Spleen (tissue), 11 donors: Measurements from ENCODE around the gene SH3RF3. TPM values are rescaled to one million over a fixed set of nuclear protein-coding genes. Genes with fewer than 3 reads are reported as not detected.
A peak's percentile ranks its signal among the peaks of the same experiment; 100 is the strongest.

Experiments
- DNase-seq: peaks from one replicate; pipeline ENCODE4 v3.0.0-alpha.2; 2020
- H3K27ac ChIP-seq, 8 donors: fragments of 200-600 bp; sonication (generic) in 7 of 8; 1 replicate in 4 of 8; 2 replicates in 4 of 8; pipeline versions ENCODE4 v1.5.0 to v1.8.0; 2016 to 2021; ENCODE audit warnings: inconsistent platforms in 4 of 8, mild to moderate bottlenecking in 4 of 8, moderate library complexity in 1 of 8
- H3K27me3 ChIP-seq, 7 donors: fragments of 200-600 bp; sonication (generic) in 6 of 7; replicated peaks in 1 of 7; 1 replicate in 4 of 7; 2 replicates in 3 of 7; pipeline versions ENCODE4 v1.5.0 to v1.8.0; 2016 to 2021; ENCODE audit warnings: inconsistent platforms in 3 of 7, mild to moderate bottlenecking in 1 of 7
- H3K36me3 ChIP-seq, 6 donors: fragments of 200-600 bp; sonication (generic) in 5 of 6; 1 replicate in 4 of 6; 2 replicates in 2 of 6; pipeline versions ENCODE4 v1.5.0 to v1.8.0; 2016 to 2021; ENCODE audit warnings: inconsistent platforms in 2 of 6
- H3K4me1 ChIP-seq, 6 donors: fragments of 200-600 bp; sonication (generic) in 5 of 6; 1 replicate in 3 of 6; 2 replicates in 3 of 6; pipeline versions ENCODE4 v1.5.0 to v1.8.0; 2016 to 2021; ENCODE audit warnings: inconsistent platforms in 3 of 6
- H3K4me3 ChIP-seq, 8 donors: fragments of 200-600 bp; sonication (generic) in 7 of 8; 1 replicate in 4 of 8; 2 replicates in 4 of 8; pipeline versions ENCODE4 v1.5.0 to v1.8.0; 2016 to 2021; ENCODE audit warnings: inconsistent platforms in 4 of 8, mild to moderate bottlenecking in 4 of 8, moderate library complexity in 2 of 8
- H3K9me3 ChIP-seq, 8 donors: fragments of 200-600 bp; sonication (generic) in 7 of 8; 1 replicate in 4 of 8; 2 replicates in 4 of 8; pipeline versions ENCODE4 v1.5.0 to v1.8.0; 2016 to 2021; ENCODE audit warnings: inconsistent platforms in 4 of 8
- POLR2A ChIP-seq, 3 donors: fragments of 450-650 bp; IDR thresholded peaks; one replicate each; pipeline ENCODE4 v1.5.1; 2017; ENCODE audit warnings: antibody characterized with exemption in 3 of 3, mild to moderate bottlenecking in 1 of 3
- POLR2AphosphoS5 ChIP-seq, 3 donors: sonication (generic); formaldehyde crosslinking; IDR thresholded peaks; one replicate each; pipeline ENCODE4 v1.5.1; 2017; ENCODE audit warnings: antibody characterized with exemption in 3 of 3
- WGBS, 5 donors: extraction: QIAGEN DNeasy Blood & Tissue Kit in 3 of 5; methylation state at CpG; one replicate each; pipeline versions ENCODE4 v1.1.5 to v1.1.7; 2013 to 2018; 5-methylcytosine and 5-hydroxymethylcytosine counted together
- intact Hi-C: fragments of 100-400 bp; cut with DNase I; formaldehyde crosslinking; loops from one replicate; pipeline ENCODE4 v1.15.0; 2023; ENCODE audit warnings: low total_unique reads
- polyA plus RNA-seq, 3 donors: library from polyadenylated mRNA; stranded (reverse); fragments of 200-250 nt; gene quantifications; one replicate each; pipeline ENCODE4 v1.2.1, GENCODE V29; 2013
- total RNA-seq, 7 donors: library from RNA; depleted of rRNA in 3 of 7; stranded (reverse); fragments of >200 nt in 3 of 7; fragmentation: NEBNext Ultra II Directional in 4 of 7; extraction: Animal tissue kit (Norgen Biotek cat#: 25700) in 4 of 7; gene quantifications; one replicate each; pipeline versions ENCODE4 v1.1.0 to v1.2.1, GENCODE V29; 2016 to 2021
- TF ChIP-seq, protein P1 (sequence below), 11 experiments: fragments of 200-600 bp in 7 of 11; fragments of 450-650 bp in 4 of 11; sonication (generic) in 4 of 11; IDR thresholded peaks in 8 of 11; conservative IDR thresholded peaks in 3 of 11; 1 replicate in 7 of 11; 2 replicates in 4 of 11; pipeline versions ENCODE4 v1.4.0 to v1.8.0; 2016 to 2021; ENCODE audit warnings: antibody characterized with exemption in 11 of 11, inconsistent platforms in 4 of 11, mild to moderate bottlenecking in 1 of 11
- donor health status: healthy with polysubstance abuse.
- donor health status: DM: no; HTN: no; CAD: no; lungs with moderate emphysema.
- donor health status: DM: no; HTN: no; CAD: no.
- donor health status: Bipolar disorder and iron deficiency.
- donor health status: healthy.
- donor health status: DM: no; HTN: no; CAD: no.
- donor health status: DM: yes; HTN: yes; CAD: no.

The SH3RF3 gene
- total and polyA plus RNA-seq, 10 donors = 1.3 to 7.6 (median 4.7) TPM

DNA sequence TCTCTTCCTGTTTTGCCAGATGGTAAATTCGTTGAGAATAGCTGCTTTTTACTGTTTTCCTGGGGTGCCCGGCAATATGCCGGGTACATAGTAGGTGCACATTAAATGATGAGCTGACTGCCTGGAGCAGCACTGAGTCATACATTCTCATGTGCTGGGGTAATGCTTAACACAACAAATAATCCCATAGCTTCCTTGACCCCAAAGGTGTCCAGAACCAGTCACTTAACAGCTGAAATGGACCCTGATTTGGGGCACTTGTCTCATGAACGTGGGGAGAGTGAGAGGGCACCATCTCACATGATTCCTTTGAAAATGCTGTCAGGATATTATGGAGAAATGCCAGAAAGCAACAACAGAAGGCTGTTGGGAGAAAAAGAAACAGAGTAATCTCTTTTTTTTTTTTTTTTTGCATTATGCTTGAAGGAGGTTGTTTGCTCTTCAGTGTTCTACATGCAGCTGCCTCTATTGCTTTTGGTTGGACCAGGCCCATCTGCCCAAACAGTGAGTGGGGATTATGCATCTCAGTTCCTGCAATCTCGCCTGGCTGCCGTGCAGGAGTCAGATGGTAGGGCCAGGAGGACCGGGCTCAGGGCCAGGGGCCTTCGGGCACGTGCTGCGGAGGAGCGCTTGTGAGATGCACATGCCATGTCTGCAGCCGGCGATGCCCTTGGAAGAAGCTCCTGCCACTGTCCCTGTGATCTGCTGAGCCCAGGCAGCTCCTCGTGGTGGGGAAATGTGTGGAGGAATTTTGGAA, 162.1 kb downstream of the SH3RF3 start:
- peak; percentile 66 for DNase-seq
- H3K36me3 ChIP-seq = no peaks in the 10 kb centered on the region
- TF ChIP-seq, protein P1, sequence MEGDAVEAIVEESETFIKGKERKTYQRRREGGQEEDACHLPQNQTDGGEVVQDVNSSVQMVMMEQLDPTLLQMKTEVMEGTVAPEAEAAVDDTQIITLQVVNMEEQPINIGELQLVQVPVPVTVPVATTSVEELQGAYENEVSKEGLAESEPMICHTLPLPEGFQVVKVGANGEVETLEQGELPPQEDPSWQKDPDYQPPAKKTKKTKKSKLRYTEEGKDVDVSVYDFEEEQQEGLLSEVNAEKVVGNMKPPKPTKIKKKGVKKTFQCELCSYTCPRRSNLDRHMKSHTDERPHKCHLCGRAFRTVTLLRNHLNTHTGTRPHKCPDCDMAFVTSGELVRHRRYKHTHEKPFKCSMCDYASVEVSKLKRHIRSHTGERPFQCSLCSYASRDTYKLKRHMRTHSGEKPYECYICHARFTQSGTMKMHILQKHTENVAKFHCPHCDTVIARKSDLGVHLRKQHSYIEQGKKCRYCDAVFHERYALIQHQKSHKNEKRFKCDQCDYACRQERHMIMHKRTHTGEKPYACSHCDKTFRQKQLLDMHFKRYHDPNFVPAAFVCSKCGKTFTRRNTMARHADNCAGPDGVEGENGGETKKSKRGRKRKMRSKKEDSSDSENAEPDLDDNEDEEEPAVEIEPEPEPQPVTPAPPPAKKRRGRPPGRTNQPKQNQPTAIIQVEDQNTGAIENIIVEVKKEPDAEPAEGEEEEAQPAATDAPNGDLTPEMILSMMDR (IDR thresholded peaks at IDR 0.05 in 8 of 11, conservative IDR thresholded peaks at IDR 0.05 in 3 of 11) = no peak
- no peaks in the 10 kb centered on the region for H3K27me3 ChIP-seq
- 85 to 94% (median 86%) methylated on average over 14 of the region's 14 CpGs for WGBS, 5 donors
- intact Hi-C loops = no loop called here
- H3K27ac ChIP-seq = no peak overlapping the region
- H3K4me1 ChIP-seq = peaks cover 0 to 12% (median 0%) of the 10 kb centered on the region in 6 donors
- no peak overlapping the region for H3K4me3 ChIP-seq
- H3K9me3 ChIP-seq = peaks cover 0 to 8% (median 0%) of the 10 kb centered on the region in 8 donors

DNA sequence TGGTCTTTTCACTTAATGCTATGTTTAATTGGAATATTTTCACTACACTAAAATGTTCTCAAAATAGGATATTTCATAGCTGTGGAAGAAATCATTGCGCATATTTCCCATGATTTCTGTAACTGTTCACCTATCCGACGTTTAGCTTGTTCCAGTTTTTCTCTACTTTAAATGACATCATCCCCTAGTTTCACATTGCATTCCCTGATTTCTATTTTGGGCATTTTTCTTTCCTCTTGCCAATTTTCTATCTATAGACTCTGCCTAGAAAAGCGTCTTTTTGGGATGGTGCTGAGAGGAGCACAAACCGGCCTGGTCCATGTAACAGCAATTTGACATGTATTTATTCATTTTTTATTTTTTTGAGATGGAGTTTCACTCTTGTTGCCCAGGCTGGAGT, 163.4 kb downstream of the SH3RF3 start:
- intact Hi-C loops = no loop called here

GRCh38 chr2:109293663-109294062, 164.7 kb downstream of the SH3RF3 start:
- Histone ChIP-seq H3K27me3 (no peaks in the 10 kb centered on the region), H3K9me3 (peaks cover 0 to 8% (median 0%) of the 10 kb centered on the region in 8 donors), H3K27ac (no peak overlapping the region), H3K4me1 (peaks cover 0 to 10% (median 0%) of the 10 kb centered on the region in 6 donors), H3K36me3 (no peaks in the 10 kb centered on the region), H3K4me3 (no peak overlapping the region)
- DNase-seq = no peak
- TF ChIP-seq POLR2AphosphoS5 (IDR thresholded peaks at IDR 0.05) (no peak), POLR2A (IDR thresholded peaks at IDR 0.05) (no peak)
- TF ChIP-seq, protein P1 (IDR thresholded peaks at IDR 0.05 in 8 of 11, conservative IDR thresholded peaks at IDR 0.05 in 3 of 11) = no peak
- intact Hi-C loops = no loop called here
- 90 to 97% (median 95%) methylated on average over 6 to 8 of the region's 8 CpGs for WGBS, 5 donors

More for the DNA sequence above, 163.4 kb downstream of the SH3RF3 start:
- Histone ChIP-seq H3K4me1 (peaks cover 0 to 12% (median 0%) of the 10 kb centered on the region in 6 donors), H3K27me3 (no peaks in the 10 kb centered on the region), H3K36me3 (no peaks in the 10 kb centered on the region), H3K27ac (no peak overlapping the region), H3K9me3 (peaks cover 0 to 8% (median 0%) of the 10 kb centered on the region in 8 donors), H3K4me3 (no peak overlapping the region)
- DNase-seq = no peak
- TF ChIP-seq, protein P1 (IDR thresholded peaks at IDR 0.05 in 8 of 11, conservative IDR thresholded peaks at IDR 0.05 in 3 of 11) = no peak
- no peak for TF ChIP-seq POLR2A (IDR thresholded peaks at IDR 0.05)
- TF ChIP-seq POLR2AphosphoS5 (IDR thresholded peaks at IDR 0.05) = no peak
- WGBS, 5 donors = 77 to 95% (median 84%) methylated on average over 5 of the region's 5 CpGs

DNA sequence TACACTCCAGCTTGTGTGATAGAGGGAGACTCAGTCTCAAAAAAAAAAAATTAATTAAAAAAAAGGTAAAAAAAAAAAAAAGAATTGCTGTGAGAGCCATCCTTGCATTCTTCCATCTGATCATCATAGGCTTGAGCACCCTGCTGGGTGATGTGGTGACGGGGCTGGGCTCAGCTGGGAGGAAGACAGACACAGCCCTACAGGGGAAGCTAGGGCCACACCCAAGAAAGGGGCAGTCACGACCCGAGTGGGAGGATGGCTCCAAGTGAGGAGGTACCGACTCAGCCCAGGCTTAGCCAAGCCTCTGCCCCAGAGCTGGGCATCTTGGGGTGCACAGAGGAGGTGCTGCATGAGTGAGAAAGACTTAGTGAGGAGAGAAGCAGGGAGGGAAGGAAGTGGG, 165.5 kb downstream of the SH3RF3 start:
- 66 to 91% (median 80%) methylated on average over 4 of the region's 4 CpGs for WGBS, 5 donors
- peaks cover 0 to 8% (median 0%) of the 10 kb centered on the region in 8 donors for H3K9me3 ChIP-seq

More for the DNA sequence above, 165.5 kb downstream of the SH3RF3 start:
- Histone ChIP-seq H3K36me3 (no peaks in the 10 kb centered on the region), H3K4me3 (no peak overlapping the region), H3K27me3 (no peaks in the 10 kb centered on the region), H3K27ac (peak overlapping the region in 1 of 8 donors; percentile 38), H3K4me1 (peaks cover 0 to 9% (median 0%) of the 10 kb centered on the region in 6 donors)
- intact Hi-C loops = no loop called here
- DNase-seq = no peak
- TF ChIP-seq, protein P1 (IDR thresholded peaks at IDR 0.05 in 8 of 11, conservative IDR thresholded peaks at IDR 0.05 in 3 of 11) = no peak
- TF ChIP-seq POLR2A (IDR thresholded peaks at IDR 0.05) = no peak
- no peak for TF ChIP-seq POLR2AphosphoS5 (IDR thresholded peaks at IDR 0.05)
